ENCODE results near the gene HRH1. TPM values are rescaled to one million over a fixed set of nuclear protein-coding genes. Genes with fewer than 3 reads are reported as not detected.
A peak's percentile ranks its signal among the peaks of the same experiment; 100 is the strongest.
"Not testable (repeated sequence)": the region's sequence is repeated elsewhere in the genome, so short reads cannot be mapped to it uniquely, and the experiment has no call there.

The HRH1 gene
- total and polyA plus RNA-seq, 2 experiments from 2014 or later: not detected

- Histone ChIP-seq H3K27me3 (no peaks in the 10 kb centered on the region), H3K27ac (no peak overlapping the region), H3K4me3 (no peak overlapping the region), H3K4me1 (ENCODE audit: low read depth) (no peaks in the 10 kb centered on the region), H3K9me3 (ENCODE audit: low read depth) (no peaks in the 10 kb centered on the region), H3K36me3 (no peaks in the 10 kb centered on the region)
- DNase-seq (ENCODE audit: low read depth in 1 of 2, low spot score in 1 of 2): no peak
- TF ChIP-seq CTCF (IDR thresholded peaks at IDR 0.05; ENCODE audit: low read depth, low read length): no peak
Measured at GRCh38 chr3:11178421-11178820, 24.1 kb downstream of the HRH1 start.

GRCh38 chr3:11184328-11184969 is 30.2 kb downstream of the HRH1 start:
- peak in 1 of 2 donors; percentile 22 for DNase-seq (ENCODE audit: low read depth in 1 of 2, low spot score in 1 of 2)

GRCh38 chr3:11185144-11185543 is 30.9 kb downstream of the HRH1 start:
- Histone ChIP-seq H3K4me3 (no peak overlapping the region), H3K27me3 (peaks cover 7% of the 10 kb centered on the region), H3K4me1 (ENCODE audit: low read depth) (no peaks in the 10 kb centered on the region), H3K36me3 (no peaks in the 10 kb centered on the region), H3K9me3 (ENCODE audit: low read depth) (no peaks in the 10 kb centered on the region), H3K27ac (no peak overlapping the region)
- DNase-seq (ENCODE audit: low read depth in 1 of 2, low spot score in 1 of 2): no peak
- TF ChIP-seq CTCF (IDR thresholded peaks at IDR 0.05; ENCODE audit: low read depth, low read length): no peak

More at GRCh38 chr3:11184328-11184969, 30.2 kb downstream of the HRH1 start:
- not testable (repeated sequence) for H3K4me3 ChIP-seq; H3K4me1 ChIP-seq (ENCODE audit: low read depth); H3K36me3 ChIP-seq; H3K27ac ChIP-seq; H3K27me3 ChIP-seq; H3K9me3 ChIP-seq (ENCODE audit: low read depth)

- TF ChIP-seq CTCF (IDR thresholded peaks at IDR 0.05; ENCODE audit: low read depth, low read length): no peak
- no peaks in the 10 kb centered on the region for H3K9me3 ChIP-seq (ENCODE audit: low read depth)
- DNase-seq (ENCODE audit: low read depth in 1 of 2, low spot score in 1 of 2): peak in 1 of 2 donors; percentile 95
- peaks cover 7% of the 10 kb centered on the region for H3K27me3 ChIP-seq
- H3K27ac ChIP-seq: no peak overlapping the region
- H3K4me3 ChIP-seq: no peak overlapping the region
- H3K36me3 ChIP-seq: no peaks in the 10 kb centered on the region
- no peaks in the 10 kb centered on the region for H3K4me1 ChIP-seq (ENCODE audit: low read depth)
Measured at GRCh38 chr3:11185564-11186317, 31.4 kb downstream of the HRH1 start.

GRCh38 chr3:11186318-11186692 is 32.0 kb downstream of the HRH1 start:
- no peak for TF ChIP-seq CTCF (IDR thresholded peaks at IDR 0.05; ENCODE audit: low read depth, low read length)
- no peaks in the 10 kb centered on the region for H3K36me3 ChIP-seq
- H3K4me1 ChIP-seq (ENCODE audit: low read depth): no peaks in the 10 kb centered on the region
- DNase-seq (ENCODE audit: low read depth in 1 of 2, low spot score in 1 of 2): no peak
- no peak overlapping the region for H3K4me3 ChIP-seq
- H3K27ac ChIP-seq: no peak overlapping the region
- no peaks in the 10 kb centered on the region for H3K9me3 ChIP-seq (ENCODE audit: low read depth)
- peaks cover 7% of the 10 kb centered on the region for H3K27me3 ChIP-seq

- no peak for TF ChIP-seq CTCF (IDR thresholded peaks at IDR 0.05; ENCODE audit: low read depth, low read length)
- Histone ChIP-seq H3K4me1 (ENCODE audit: low read depth) (no peaks in the 10 kb centered on the region), H3K9me3 (ENCODE audit: low read depth) (no peaks in the 10 kb centered on the region), H3K4me3 (no peak overlapping the region), H3K36me3 (no peaks in the 10 kb centered on the region), H3K27me3 (peaks cover 7% of the 10 kb centered on the region), H3K27ac (no peak overlapping the region)
- DNase-seq (ENCODE audit: low read depth in 1 of 2, low spot score in 1 of 2): no peak
Measured at GRCh38 chr3:11186771-11187191, 32.5 kb downstream of the HRH1 start.

Measured in cardiac muscle cell (in vitro differentiated cells and primary cell).